GM12878 (cell line): ENCODE measurements around the gene DDX4. TPM values are rescaled to one million over a fixed set of nuclear protein-coding genes. Genes with fewer than 3 reads are reported as not detected.

Experiments used
- IKZF1 ChIP-seq: fragments of 450-650 bp; conservative IDR thresholded peaks from 2 replicates; pipeline ENCODE4 v1.6.1; 2017; ENCODE audit warnings: antibody characterized with exemption, mild to moderate bottlenecking
- POLR2AphosphoS5 ChIP-seq: IDR thresholded peaks from 2 replicates; pipeline ENCODE4 v1.6.1; 2011; ENCODE audit warnings: mild to moderate bottlenecking, low read length, inconsistent platforms
- polyA plus RNA-seq, 11 experiments: library from polyadenylated mRNA; depleted of rRNA in 4 of 11; unstranded in 6 of 11; stranded (reverse) in 5 of 11; fragments of >200 nt; fragmentation: Nextera tagmentation in 4 of 11; fragmentation: Illumina TruSeq in 1 of 11; extraction: Ambion mirVana in 4 of 11; extraction: Trizol in 1 of 11; gene quantifications; 1 replicate in 1 of 11; 2 replicates in 10 of 11; pipeline versions ENCODE4 v1.2.1 to v1.2.3, GENCODE V29; 2011 to 2016; ENCODE audit warnings: inconsistent platforms in 2 of 11, missing spikeins in 2 of 11, low read depth in 1 of 11
- total RNA-seq, 4 experiments: library from RNA; depleted of rRNA in 3 of 4; stranded (reverse); fragments of >200 nt in 3 of 4; fragmentation: Illumina TruSeq in 1 of 4; extraction: Trizol in 1 of 4; gene quantifications; 2 replicates each; pipeline versions ENCODE4 v1.2.1 to v1.2.3, GENCODE V29; 2013 to 2021
- TF ChIP-seq, protein P1 (sequence below): fragments of 450-650 bp; formaldehyde crosslinking; IDR thresholded peaks from 2 replicates; pipeline ENCODE4 v1.4.0; 2022; ENCODE audit warnings: mild to moderate bottlenecking, moderate library complexity
- TF ChIP-seq, protein P2 (sequence below): fragments of 450-650 bp; IDR thresholded peaks from 2 replicates; pipeline ENCODE4 v1.6.1; 2016; ENCODE audit warnings: mild to moderate bottlenecking
- TF ChIP-seq, protein P3 (sequence below): fragments of 450-650 bp; IDR thresholded peaks from 2 replicates; pipeline ENCODE4 v1.6.1; 2017; ENCODE audit warnings: mild to moderate bottlenecking, moderate library complexity

Gene DDX4
- total and polyA plus RNA-seq, 10 of the 15 experiments (the other 5 are each of a cell fraction or from before 2014, with no cell fraction given) = 0.05 to 0.36 (median 0.09) TPM; not detected in 4

DNA sequence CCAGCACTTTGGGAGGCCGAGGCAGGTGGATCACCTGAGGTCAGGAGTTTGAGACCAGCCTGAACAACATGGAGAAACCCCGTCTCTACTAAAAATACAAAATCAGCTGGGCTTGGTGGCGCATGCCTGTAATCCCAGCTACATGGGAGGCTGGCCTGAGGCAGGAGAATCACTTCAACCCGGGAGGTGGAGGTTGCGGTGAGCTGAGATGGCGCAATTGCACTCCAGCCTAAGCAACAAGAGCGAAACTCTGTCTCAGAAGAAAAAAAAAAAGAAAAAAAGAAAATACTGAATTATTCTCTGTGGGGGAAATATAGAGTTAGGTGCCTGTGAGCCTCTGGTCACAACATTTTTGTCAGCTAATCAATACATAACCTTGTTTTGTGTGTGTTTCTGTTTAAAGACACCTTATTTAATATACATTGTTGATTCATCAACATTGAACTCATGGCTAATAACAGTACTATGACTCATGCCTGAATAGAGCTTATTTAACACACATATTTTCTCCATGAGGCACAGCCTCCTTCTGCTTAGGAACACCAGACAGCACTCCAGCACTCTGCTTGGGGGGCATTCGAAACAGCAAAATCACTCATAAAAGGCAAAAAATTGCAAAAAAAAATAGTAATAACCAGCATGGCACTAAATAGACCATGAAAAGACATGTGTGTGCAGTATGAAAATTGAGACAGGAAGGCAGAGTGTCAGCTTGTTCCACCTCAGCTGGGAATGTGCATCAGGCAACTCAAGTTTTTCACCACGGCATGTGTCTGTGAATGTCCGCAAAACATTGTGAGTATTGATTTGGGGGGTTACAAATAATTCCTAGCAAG, 113.2 kb downstream of the DDX4 start, which contains the start of gene IL31RA (continued):
- TF ChIP-seq, protein P1, sequence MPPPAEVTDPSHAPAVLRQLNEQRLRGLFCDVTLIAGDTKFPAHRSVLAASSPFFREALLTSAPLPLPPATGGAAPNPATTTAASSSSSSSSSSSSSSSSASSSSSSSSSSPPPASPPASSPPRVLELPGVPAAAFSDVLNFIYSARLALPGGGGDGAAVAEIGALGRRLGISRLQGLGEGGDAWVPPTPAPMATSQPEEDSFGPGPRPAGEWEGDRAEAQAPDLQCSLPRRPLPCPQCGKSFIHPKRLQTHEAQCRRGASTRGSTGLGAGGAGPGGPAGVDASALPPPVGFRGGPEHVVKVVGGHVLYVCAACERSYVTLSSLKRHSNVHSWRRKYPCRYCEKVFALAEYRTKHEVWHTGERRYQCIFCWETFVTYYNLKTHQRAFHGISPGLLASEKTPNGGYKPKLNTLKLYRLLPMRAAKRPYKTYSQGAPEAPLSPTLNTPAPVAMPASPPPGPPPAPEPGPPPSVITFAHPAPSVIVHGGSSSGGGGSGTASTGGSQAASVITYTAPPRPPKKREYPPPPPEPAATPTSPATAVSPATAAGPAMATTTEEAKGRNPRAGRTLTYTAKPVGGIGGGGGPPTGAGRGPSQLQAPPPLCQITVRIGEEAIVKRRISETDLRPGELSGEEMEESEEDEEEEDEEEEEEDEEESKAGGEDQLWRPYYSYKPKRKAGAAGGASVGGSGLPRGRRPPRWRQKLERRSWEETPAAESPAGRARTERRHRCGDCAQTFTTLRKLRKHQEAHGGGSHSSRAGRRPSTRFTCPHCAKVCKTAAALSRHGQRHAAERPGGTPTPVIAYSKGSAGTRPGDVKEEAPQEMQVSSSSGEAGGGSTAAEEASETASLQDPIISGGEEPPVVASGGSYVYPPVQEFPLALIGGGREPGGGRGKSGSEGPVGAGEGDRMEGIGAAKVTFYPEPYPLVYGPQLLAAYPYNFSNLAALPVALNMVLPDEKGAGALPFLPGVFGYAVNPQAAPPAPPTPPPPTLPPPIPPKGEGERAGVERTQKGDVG (CRISPR knock-in tag) = no peak
- TF ChIP-seq POLR2AphosphoS5 = no peak
- TF ChIP-seq, protein P2, sequence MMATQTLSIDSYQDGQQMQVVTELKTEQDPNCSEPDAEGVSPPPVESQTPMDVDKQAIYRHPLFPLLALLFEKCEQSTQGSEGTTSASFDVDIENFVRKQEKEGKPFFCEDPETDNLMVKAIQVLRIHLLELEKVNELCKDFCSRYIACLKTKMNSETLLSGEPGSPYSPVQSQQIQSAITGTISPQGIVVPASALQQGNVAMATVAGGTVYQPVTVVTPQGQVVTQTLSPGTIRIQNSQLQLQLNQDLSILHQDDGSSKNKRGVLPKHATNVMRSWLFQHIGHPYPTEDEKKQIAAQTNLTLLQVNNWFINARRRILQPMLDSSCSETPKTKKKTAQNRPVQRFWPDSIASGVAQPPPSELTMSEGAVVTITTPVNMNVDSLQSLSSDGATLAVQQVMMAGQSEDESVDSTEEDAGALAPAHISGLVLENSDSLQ = no peak
- TF ChIP-seq, protein P3, sequence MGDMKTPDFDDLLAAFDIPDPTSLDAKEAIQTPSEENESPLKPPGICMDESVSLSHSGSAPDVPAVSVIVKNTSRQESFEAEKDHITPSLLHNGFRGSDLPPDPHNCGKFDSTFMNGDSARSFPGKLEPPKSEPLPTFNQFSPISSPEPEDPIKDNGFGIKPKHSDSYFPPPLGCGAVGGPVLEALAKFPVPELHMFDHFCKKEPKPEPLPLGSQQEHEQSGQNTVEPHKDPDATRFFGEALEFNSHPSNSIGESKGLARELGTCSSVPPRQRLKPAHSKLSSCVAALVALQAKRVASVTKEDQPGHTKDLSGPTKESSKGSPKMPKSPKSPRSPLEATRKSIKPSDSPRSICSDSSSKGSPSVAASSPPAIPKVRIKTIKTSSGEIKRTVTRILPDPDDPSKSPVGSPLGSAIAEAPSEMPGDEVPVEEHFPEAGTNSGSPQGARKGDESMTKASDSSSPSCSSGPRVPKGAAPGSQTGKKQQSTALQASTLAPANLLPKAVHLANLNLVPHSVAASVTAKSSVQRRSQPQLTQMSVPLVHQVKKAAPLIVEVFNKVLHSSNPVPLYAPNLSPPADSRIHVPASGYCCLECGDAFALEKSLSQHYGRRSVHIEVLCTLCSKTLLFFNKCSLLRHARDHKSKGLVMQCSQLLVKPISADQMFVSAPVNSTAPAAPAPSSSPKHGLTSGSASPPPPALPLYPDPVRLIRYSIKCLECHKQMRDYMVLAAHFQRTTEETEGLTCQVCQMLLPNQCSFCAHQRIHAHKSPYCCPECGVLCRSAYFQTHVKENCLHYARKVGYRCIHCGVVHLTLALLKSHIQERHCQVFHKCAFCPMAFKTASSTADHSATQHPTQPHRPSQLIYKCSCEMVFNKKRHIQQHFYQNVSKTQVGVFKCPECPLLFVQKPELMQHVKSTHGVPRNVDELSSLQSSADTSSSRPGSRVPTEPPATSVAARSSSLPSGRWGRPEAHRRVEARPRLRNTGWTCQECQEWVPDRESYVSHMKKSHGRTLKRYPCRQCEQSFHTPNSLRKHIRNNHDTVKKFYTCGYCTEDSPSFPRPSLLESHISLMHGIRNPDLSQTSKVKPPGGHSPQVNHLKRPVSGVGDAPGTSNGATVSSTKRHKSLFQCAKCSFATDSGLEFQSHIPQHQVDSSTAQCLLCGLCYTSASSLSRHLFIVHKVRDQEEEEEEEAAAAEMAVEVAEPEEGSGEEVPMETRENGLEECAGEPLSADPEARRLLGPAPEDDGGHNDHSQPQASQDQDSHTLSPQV = no peak
- TF ChIP-seq IKZF1 = no peak
